GM18511 (cell line): ENCODE measurements around the gene LARGE2.
A peak's percentile ranks its signal among the peaks of the same experiment; 100 is the strongest.
"Not testable (repeated sequence)": the region's sequence is repeated elsewhere in the genome, so short reads cannot be mapped to it uniquely, and the experiment has no call there.

Experiments
- ATAC-seq: cut with Tn5 transposase; IDR thresholded peaks from one replicate; pipeline ENCODE4 v1.9.1; 2021; ENCODE audit warnings: mild to moderate bottlenecking, moderate library complexity; ENCODE audit not compliant: unreplicated experiment

The LARGE2 gene

GRCh38 chr11:45895553-45896259, 26.8 kb upstream of the LARGE2 start:
- no peak for ATAC-seq

- no peak for ATAC-seq
These were observed 26.0 kb upstream of the LARGE2 start for GRCh38 chr11:45896422-45896984.

GRCh38 chr11:45897556-45897955, 24.9 kb upstream of the LARGE2 start:
- ATAC-seq: no peak

GRCh38 chr11:45899086-45899447, 23.4 kb upstream of the LARGE2 start:
- no peak for ATAC-seq

- ATAC-seq: peak; percentile 70
These were observed 22.8 kb upstream of the LARGE2 start for GRCh38 chr11:45899448-45900174.

GRCh38 chr11:45900175-45900800, 22.2 kb upstream of the LARGE2 start:
- peak; percentile 12 for ATAC-seq

GRCh38 chr11:45900916-45901617, 21.4 kb upstream of the LARGE2 start:
- no peak for ATAC-seq

GRCh38 chr11:45901626-45902025, 20.8 kb upstream of the LARGE2 start:
- ATAC-seq: no peak

GRCh38 chr11:45902452-45903380, 19.7 kb upstream of the LARGE2 start:
- ATAC-seq: no peak

GRCh38 chr11:45904309-45904915, 18.0 kb upstream of the LARGE2 start:
- no peak for ATAC-seq

- no peak for ATAC-seq
These were observed 17.4 kb upstream of the LARGE2 start for GRCh38 chr11:45905095-45905494.

- ATAC-seq: not testable (repeated sequence)
These were observed 16.9 kb upstream of the LARGE2 start for GRCh38 chr11:45905576-45905975.

- no peak for ATAC-seq
These were observed 16.3 kb upstream of the LARGE2 start for GRCh38 chr11:45906096-45906682.

GRCh38 chr11:45906965-45907611, 15.4 kb upstream of the LARGE2 start, which contains the start of gene FREY1:
FREY1 (minus strand) TSS chr11:45907271; CDS start chr11:45907245, 26 bp downstream.
- ATAC-seq: no peak

- no peak for ATAC-seq
These were observed 14.5 kb upstream of the LARGE2 start for GRCh38 chr11:45907911-45908370.

- no peak for ATAC-seq
These were observed 12.6 kb upstream of the LARGE2 start for GRCh38 chr11:45909594-45910475.

- no peak for ATAC-seq
These were observed 11.8 kb upstream of the LARGE2 start for GRCh38 chr11:45910623-45911022.
